ENCODE results near the gene NPAS3.

DNA sequence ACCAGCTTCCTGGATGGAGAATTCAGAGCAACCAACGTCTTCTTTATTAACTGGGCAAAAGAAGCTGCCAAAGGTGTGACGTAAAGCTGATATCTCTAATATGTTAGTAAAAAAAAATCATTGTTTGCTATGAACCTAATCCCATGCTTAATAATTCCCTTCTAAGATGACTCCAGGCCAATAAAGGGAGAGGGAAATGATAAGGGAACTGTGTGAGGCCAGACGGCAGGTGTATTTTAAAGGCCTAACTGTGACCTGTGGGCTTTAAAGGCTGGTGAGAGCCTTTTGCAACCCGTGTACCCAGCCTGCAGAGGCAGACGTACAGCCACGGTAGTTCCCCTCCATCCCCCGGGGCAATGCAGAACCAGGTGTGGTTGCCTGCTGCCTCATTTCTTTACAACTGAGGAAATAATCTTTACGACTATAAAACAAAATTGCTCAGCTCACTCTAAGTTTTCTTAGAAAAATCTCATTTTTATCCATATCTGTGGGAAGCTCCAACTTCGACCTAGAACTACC is 641.6 kb downstream of the NPAS3 start:
- TF ChIP-seq EP300 (IDR thresholded peaks at IDR 0.05) (no peak), SMC3 (IDR thresholded peaks at IDR 0.05) (no peak), POLR2A (IDR thresholded peaks at IDR 0.05; ENCODE audit: low read length) (no peak), CTCF (IDR thresholded peaks at IDR 0.05) (no peak), RCOR1 (IDR thresholded peaks at IDR 0.05; ENCODE audit: low read depth, low read length) (no peak), MYC (IDR thresholded peaks at IDR 0.05; ENCODE audit: borderline replicate concordance, low read length) (no peak), PHF8 (IDR thresholded peaks at IDR 0.05; ENCODE audit: borderline replicate concordance, low read depth) (no peak), RFX5 (IDR thresholded peaks at IDR 0.05) (no peak)
- TF ChIP-seq, protein P1, sequence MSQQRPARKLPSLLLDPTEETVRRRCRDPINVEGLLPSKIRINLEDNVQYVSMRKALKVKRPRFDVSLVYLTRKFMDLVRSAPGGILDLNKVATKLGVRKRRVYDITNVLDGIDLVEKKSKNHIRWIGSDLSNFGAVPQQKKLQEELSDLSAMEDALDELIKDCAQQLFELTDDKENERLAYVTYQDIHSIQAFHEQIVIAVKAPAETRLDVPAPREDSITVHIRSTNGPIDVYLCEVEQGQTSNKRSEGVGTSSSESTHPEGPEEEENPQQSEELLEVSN (IDR thresholded peaks at IDR 0.05; ENCODE audit: borderline replicate concordance, low read depth) = no peak
- TF ChIP-seq, protein P2, sequence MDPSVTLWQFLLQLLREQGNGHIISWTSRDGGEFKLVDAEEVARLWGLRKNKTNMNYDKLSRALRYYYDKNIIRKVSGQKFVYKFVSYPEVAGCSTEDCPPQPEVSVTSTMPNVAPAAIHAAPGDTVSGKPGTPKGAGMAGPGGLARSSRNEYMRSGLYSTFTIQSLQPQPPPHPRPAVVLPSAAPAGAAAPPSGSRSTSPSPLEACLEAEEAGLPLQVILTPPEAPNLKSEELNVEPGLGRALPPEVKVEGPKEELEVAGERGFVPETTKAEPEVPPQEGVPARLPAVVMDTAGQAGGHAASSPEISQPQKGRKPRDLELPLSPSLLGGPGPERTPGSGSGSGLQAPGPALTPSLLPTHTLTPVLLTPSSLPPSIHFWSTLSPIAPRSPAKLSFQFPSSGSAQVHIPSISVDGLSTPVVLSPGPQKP (IDR thresholded peaks at IDR 0.05; ENCODE audit: low read depth, low read length) = no peak

Measured in A549 (cell line).